IMR-90 (cell line): ENCODE measurements around the gene AHNAK. TPM values are rescaled to one million over a fixed set of nuclear protein-coding genes. Genes with fewer than 3 reads are reported as not detected.

Experiments
- ATAC-seq: fragments of 200-7000 bp; cut with Tn5 transposase; 2 replicates; pipeline ENCODE4 v1.9.1; 2020; ENCODE audit warnings: low read depth, mild to moderate bottlenecking, moderate library complexity
- BruUV-seq: library from RNA; stranded (reverse); fragments of 400-500 nt; replicated peaks from 2 replicates; lab custom pipeline; 2021; lab: Mats Ljungman, UMichigan
- CTCF ChIA-PET: fragments of 300-600 bp; formaldehyde crosslinking; extraction: SDS; loops from one replicate; lab custom pipeline; 2021; ENCODE audit warnings: antibody characterized with exemption; lab: Yijun Ruan, JAX
- POLR2A ChIA-PET: fragments of 300-600 bp; sonication (Branson Sonifier 250); formaldehyde crosslinking; loops from one replicate; lab custom pipeline; 2022; ENCODE audit warnings: antibody characterized with exemption; ENCODE audit not compliant: unreplicated experiment; lab: Charles Lee
- DNase-seq: peaks from one replicate; pipeline ENCODE4 v3.0.0; 2013
- H2AFZ ChIP-seq: replicated peaks from 2 replicates; pipeline ENCODE3; 2013; ENCODE audit warnings: low read length, mild to moderate bottlenecking; ENCODE audit not compliant: poor library complexity
- H2AK5ac ChIP-seq: 2 replicates; pipeline ENCODE4 v1.6.1; 2013; ENCODE audit warnings: low read depth, low read length, inconsistent platforms
- H2AK9ac ChIP-seq: replicated peaks from 2 replicates; pipeline ENCODE3; 2013; ENCODE audit warnings: mild to moderate bottlenecking, low read depth, low read length, moderate library complexity; ENCODE audit not compliant: poor library complexity
- H2BK120ac ChIP-seq: 2 replicates; pipeline ENCODE4 v1.6.1; 2013; ENCODE audit warnings: low read depth, low read length, inconsistent platforms
- H2BK15ac ChIP-seq: 3 replicates; pipeline ENCODE4 v1.6.1; 2013; ENCODE audit warnings: low read depth, low read length, inconsistent platforms
- H2BK20ac ChIP-seq: 2 replicates; pipeline ENCODE4 v1.6.1; 2013; ENCODE audit warnings: low read depth, mild to moderate bottlenecking, inconsistent platforms, low read length, moderate library complexity
- H2BK5ac ChIP-seq: 2 replicates; pipeline ENCODE4 v1.6.1; 2013; ENCODE audit warnings: mild to moderate bottlenecking, low read depth, low read length, inconsistent platforms; ENCODE audit not compliant: poor library complexity, severe bottlenecking
- H3K14ac ChIP-seq: replicated peaks from 2 replicates; pipeline ENCODE4 v1.6.1; 2013; ENCODE audit warnings: low read depth, low read length, inconsistent platforms
- H3K18ac ChIP-seq: 2 replicates; pipeline ENCODE4 v1.6.1; 2013; ENCODE audit warnings: low read depth, low read length, control low read depth
- H3K23ac ChIP-seq: 2 replicates; pipeline ENCODE4 v1.6.1; 2013; ENCODE audit warnings: low read depth, low read length, inconsistent platforms
- H3K27ac ChIP-seq: 2 replicates; pipeline ENCODE4 v1.5.1; 2013; ENCODE audit warnings: mild to moderate bottlenecking, control low read depth, low read length; ENCODE audit not compliant: insufficient read depth
- H3K27me3 ChIP-seq: 2 replicates; pipeline ENCODE4 v1.6.1; 2013; ENCODE audit warnings: low read length; ENCODE audit not compliant: control insufficient read depth, insufficient read depth
- H3K36me3 ChIP-seq: 2 replicates; pipeline ENCODE4 v1.6.1; 2013; ENCODE audit warnings: low read length, mixed read lengths; ENCODE audit not compliant: control insufficient read depth, insufficient read depth
- H3K4ac ChIP-seq: 2 replicates; pipeline ENCODE4 v1.6.1; 2013; ENCODE audit warnings: low read depth, low read length, inconsistent platforms
- H3K4me1 ChIP-seq: 2 replicates; pipeline ENCODE4 v1.6.1; 2013; ENCODE audit warnings: low read length, mixed read lengths; ENCODE audit not compliant: control insufficient read depth, insufficient read depth
- H3K4me2 ChIP-seq: 2 replicates; pipeline ENCODE4 v1.6.1; 2013; ENCODE audit warnings: low read depth, mild to moderate bottlenecking, control low read depth, low read length, moderate library complexity
- H3K4me3 ChIP-seq: 2 replicates; pipeline ENCODE4 v1.5.1; 2013; ENCODE audit warnings: low read depth, mild to moderate bottlenecking, control low read depth, low read length, moderate library complexity; ENCODE audit not compliant: insufficient read depth
- H3K56ac ChIP-seq: 2 replicates; pipeline ENCODE4 v1.6.1; 2013; ENCODE audit warnings: low read length, inconsistent platforms; ENCODE audit not compliant: insufficient read depth; ENCODE audit errors: extremely low read depth
- H3K79me1 ChIP-seq, 2 experiments: 2 replicates each; pipeline ENCODE4 v1.6.1; 2013; ENCODE audit warnings: low read length in 2 of 2, inconsistent platforms in 1 of 2, low read depth in 1 of 2
- H3K9ac ChIP-seq: 2 replicates; pipeline ENCODE4 v1.6.1; 2013; ENCODE audit warnings: low read depth, low read length, control low read depth
- H3K9me1 ChIP-seq: 2 replicates; pipeline ENCODE4 v1.6.1; 2013; ENCODE audit warnings: low read length, inconsistent platforms; ENCODE audit not compliant: insufficient read depth
- H3K9me3 ChIP-seq: 2 replicates; pipeline ENCODE4 v1.6.1; 2013; ENCODE audit warnings: low read length; ENCODE audit not compliant: control insufficient read depth, insufficient read depth
- H4K20me1 ChIP-seq: 2 replicates; pipeline ENCODE4 v1.6.1; 2013; ENCODE audit warnings: low read length, inconsistent platforms; ENCODE audit not compliant: insufficient read depth
- H4K5ac ChIP-seq: 2 replicates; pipeline ENCODE4 v1.6.1; 2013; ENCODE audit warnings: mild to moderate bottlenecking, low read depth, low read length, control low read depth
- H4K8ac ChIP-seq, 2 experiments: 2 replicates each; pipeline ENCODE4 v1.6.1; 2013; ENCODE audit warnings: low read depth in 2 of 2, low read length in 2 of 2, control low read depth in 1 of 2, inconsistent platforms in 1 of 2
- H4K91ac ChIP-seq: 2 replicates; pipeline ENCODE4 v1.6.1; 2013; ENCODE audit warnings: low read depth, low read length, inconsistent platforms; ENCODE audit not compliant: insufficient read depth
- BHLHE40 ChIP-seq: fragments of 150-350 bp; IDR thresholded peaks from 2 replicates; pipeline ENCODE4 v1.6.1; 2016; ENCODE audit warnings: mild to moderate bottlenecking, low read depth, low read length
- CEBPB ChIP-seq: IDR thresholded peaks from 2 replicates; pipeline ENCODE4 v1.6.1; 2012; ENCODE audit warnings: low read depth, low read length, improper control_type of control experiment
- CTCF ChIP-seq: conservative IDR thresholded peaks from 2 replicates; pipeline ENCODE4 v1.5.1; 2012; ENCODE audit warnings: mild to moderate bottlenecking, low read depth, low read length, improper control_type of control experiment
- ELK1 ChIP-seq: fragments of 150-350 bp; IDR thresholded peaks from 2 replicates; pipeline ENCODE4 v1.6.1; 2016; ENCODE audit warnings: low read depth, mild to moderate bottlenecking, low read length, moderate library complexity, borderline replicate concordance
- FOS ChIP-seq: fragments of 150-350 bp; IDR thresholded peaks from 2 replicates; pipeline ENCODE4 v1.6.1; 2016; ENCODE audit warnings: low read depth, low read length
- MAZ ChIP-seq: IDR thresholded peaks from 2 replicates; pipeline ENCODE4 v1.6.1; 2012; ENCODE audit warnings: low read depth, mild to moderate bottlenecking, low read length, improper control_type of control experiment, moderate library complexity, borderline replicate concordance
- MXI1 ChIP-seq: IDR thresholded peaks from 2 replicates; pipeline ENCODE4 v1.6.1; 2012; ENCODE audit warnings: low read depth, mild to moderate bottlenecking, low read length, moderate library complexity, borderline replicate concordance
- NFE2L2 ChIP-seq: fragments of 150-350 bp; IDR thresholded peaks from 2 replicates; pipeline ENCODE4 v1.6.1; 2016; ENCODE audit warnings: low read depth, mild to moderate bottlenecking, low read length
- RAD21 ChIP-seq: IDR thresholded peaks from 2 replicates; pipeline ENCODE4 v1.6.1; 2012; ENCODE audit warnings: low read length, improper control_type of control experiment
- RCOR1 ChIP-seq: IDR thresholded peaks from 2 replicates; pipeline ENCODE4 v1.6.1; 2012; ENCODE audit warnings: mild to moderate bottlenecking, low read length, improper control_type of control experiment; ENCODE audit not compliant: insufficient replicate concordance
- RFX5 ChIP-seq: IDR thresholded peaks from 2 replicates; pipeline ENCODE4 v1.8.0; 2012; ENCODE audit warnings: low read depth, mild to moderate bottlenecking, low read length, moderate library complexity
- SMC3 ChIP-seq: fragments of 150-350 bp; IDR thresholded peaks from 2 replicates; pipeline ENCODE4 v1.6.1; 2016; ENCODE audit warnings: low read depth, mild to moderate bottlenecking, antibody characterized with exemption, low read length, moderate library complexity
- USF2 ChIP-seq: fragments of 150-350 bp; IDR thresholded peaks from 2 replicates; pipeline ENCODE4 v1.6.1; 2017; ENCODE audit warnings: mild to moderate bottlenecking, antibody characterized with exemption, low read length, low read depth
- WGBS, 2 experiments: methylation state at CpG; one replicate each; pipeline versions ENCODE4 v1.1.5 to v1.1.7; 2013; ENCODE audit warnings: missing lambda C conversion rate in 2 of 2; ENCODE audit not compliant: insufficient read length in 1 of 2; ENCODE audit errors: extremely low coverage in 2 of 2; 5-methylcytosine and 5-hydroxymethylcytosine counted together
- dilution Hi-C: fragments of 300-500 bp; cut with HindIII; formaldehyde crosslinking; loops from one replicate; pipeline ENCODE4 v1.14.3; 2018; ENCODE audit warnings: low sequenced_read_pairs; ENCODE audit not compliant: unreplicated experiment
- in situ Hi-C: fragments of 300-500 bp; cut with MboI; formaldehyde crosslinking; loops from 3 replicates; pipeline ENCODE4 v1.14.3; 2019; ENCODE audit warnings: low sequenced_read_pairs, inconsistent platforms, mixed read lengths
- intact Hi-C: fragments of 100-400 bp; cut with micrococcal nuclease; formaldehyde crosslinking; loops from 2 replicates; pipeline ENCODE4 v1.10.0; 2022
- polyA plus RNA-seq, 3 experiments: library from polyadenylated mRNA; depleted of rRNA; stranded (reverse); fragments of >200 nt; gene quantifications; 2 replicates each; pipeline ENCODE4 v1.2.3, GENCODE V29; 2012; ENCODE audit warnings: low replicate concordance in 1 of 3
- total RNA-seq: library from RNA; depleted of rRNA; stranded (reverse); fragments of >200 nt; gene quantifications from 2 replicates; pipeline ENCODE4 v1.2.3, GENCODE V29; 2012

Gene AHNAK
- total and polyA plus RNA-seq, 2 of the 4 experiments (the other 2 are of a cell fraction), result 95.1 to 695 TPM

GRCh38 chr11:62404901-62405300, 141.7 kb downstream of the AHNAK start:
- POLR2A ChIA-PET, result no interaction called here
- no peak overlapping the region for H3K9ac ChIP-seq
- dilution Hi-C loops, result no loop called here
- TF ChIP-seq RFX5, result no peak
- no peak for TF ChIP-seq FOS
- no peak for TF ChIP-seq SMC3
- no peak for TF ChIP-seq BHLHE40
- no peak for TF ChIP-seq MXI1
- no peak for TF ChIP-seq RCOR1
- TF ChIP-seq ELK1, result no peak
- no peak for TF ChIP-seq NFE2L2
- no peak for TF ChIP-seq CTCF
- TF ChIP-seq MAZ, result no peak
- TF ChIP-seq USF2, result no peak
- TF ChIP-seq RAD21, result no peak
- TF ChIP-seq CEBPB, result no peak
- H4K20me1 ChIP-seq, result no peaks in the 10 kb centered on the region
- DNase-seq (no peak), ATAC-seq (no peak)
- no peak overlapping the region for H2BK120ac ChIP-seq
- H2BK20ac ChIP-seq, result no peak overlapping the region
- no peak overlapping the region for H2BK5ac ChIP-seq
- no peaks in the 10 kb centered on the region for H3K9me3 ChIP-seq
- CTCF ChIA-PET, result no interaction called here
- no peaks in the 10 kb centered on the region for H3K79me1 ChIP-seq
- peaks cover 8% of the 10 kb centered on the region for H3K4me1 ChIP-seq
- no peak overlapping the region for H3K56ac ChIP-seq
- H2AK5ac ChIP-seq, result no peak overlapping the region
- no peaks in the 10 kb centered on the region for H3K9me1 ChIP-seq
- H3K18ac ChIP-seq, result no peak overlapping the region
- H4K5ac ChIP-seq, result no peak overlapping the region
- BruUV-seq, result no TSS peak
- no peaks in the 10 kb centered on the region for H3K27me3 ChIP-seq
- no peaks in the 10 kb centered on the region for H3K36me3 ChIP-seq
- H3K14ac ChIP-seq, result no peak overlapping the region
- H2BK15ac ChIP-seq, result no peak overlapping the region
- no peak overlapping the region for H3K4me3 ChIP-seq
- no peak overlapping the region for H3K4ac ChIP-seq
- 100% methylated on average over 1 of the region's 5 CpGs; no CpG with 5 or more reads in 1 of the 2 experiments for WGBS, 2 experiments
- H2AFZ ChIP-seq, result no peak overlapping the region
- H3K27ac ChIP-seq, result no peak overlapping the region
- H3K4me2 ChIP-seq, result no peak overlapping the region
- in situ Hi-C loops, result no loop called here
- H3K23ac ChIP-seq, result no peak overlapping the region
- H4K91ac ChIP-seq, result no peak overlapping the region
- intact Hi-C loops, result no loop called here
- no peak overlapping the region for H4K8ac ChIP-seq
- H2AK9ac ChIP-seq, result no peak overlapping the region
